SK-N-SH (cell line): ENCODE results near the gene ZMYND15. TPM values are rescaled to one million over a fixed set of nuclear protein-coding genes. Genes with fewer than 3 reads are reported as not detected.

Source experiments
- CTCF ChIA-PET: fragments of 300-600, 350-600 bp; formaldehyde crosslinking; extraction: SDS; loops from one replicate; lab custom pipeline; 2021; lab: Yijun Ruan, JAX
- POLR2A ChIA-PET: fragments of 350-600 bp; sonication (Branson Sonifier 250); formaldehyde crosslinking; extraction: SDS; loops from one replicate; lab custom pipeline; 2020; ENCODE audit warnings: antibody characterized with exemption, inconsistent platforms; lab: Yijun Ruan, JAX
- DNase-seq: peaks from one replicate; pipeline ENCODE4 v3.0.0; 2012
- H2AFZ ChIP-seq: fragments of 200-600 bp; sonication (generic); 2 replicates; pipeline ENCODE4 v1.8.1; 2016; ENCODE audit warnings: antibody characterized with exemption, mild to moderate bottlenecking, low read depth
- H3F3A ChIP-seq: fragments of 200-600 bp; sonication (generic); replicated peaks from 2 replicates; pipeline ENCODE3; 2016; ENCODE audit warnings: antibody characterized with exemption, mild to moderate bottlenecking; ENCODE audit not compliant: insufficient read depth
- H3K27ac ChIP-seq, 2 experiments: fragments of 200-500 bp in 1 of 2; fragments of 200-600 bp in 1 of 2; sonication (Bioruptor generic) in 1 of 2; sonication (generic), shearing (Covaris generic) in 1 of 2; 2 replicates each; pipeline versions ENCODE4 v1.5.1 to v1.6.1; 2014 to 2016; ENCODE audit warnings: low read depth in 2 of 2, inconsistent platforms in 1 of 2, low read length in 1 of 2, mild to moderate bottlenecking in 1 of 2, mixed read lengths in 1 of 2
- H3K27me3 ChIP-seq: fragments of 200-600 bp; sonication (generic), shearing (Covaris generic); 2 replicates; pipeline ENCODE4 v1.6.1; 2016; ENCODE audit warnings: mixed run types; ENCODE audit not compliant: insufficient read depth
- H3K36me3 ChIP-seq, 2 experiments: fragments of 200-500 bp in 1 of 2; fragments of 200-600 bp in 1 of 2; sonication (Bioruptor generic) in 1 of 2; sonication (generic) in 1 of 2; replicated peaks in 1 of 2; 2 replicates each; pipeline versions ENCODE3 to v1.5.1; 2014 to 2016; ENCODE audit warnings: low read length in 1 of 2, mild to moderate bottlenecking in 1 of 2; ENCODE audit not compliant: insufficient read depth in 2 of 2, control insufficient read depth in 1 of 2
- H3K4me1 ChIP-seq, 2 experiments: fragments of 200-500 bp in 1 of 2; fragments of 200-600 bp in 1 of 2; sonication (Bioruptor generic) in 1 of 2; sonication (generic), shearing (Covaris generic) in 1 of 2; 2 replicates each; pipeline versions ENCODE4 v1.5.1 to v1.6.1; 2014 to 2016; ENCODE audit warnings: low read depth in 1 of 2, low read length in 1 of 2, mixed run types in 1 of 2; ENCODE audit not compliant: insufficient read depth in 2 of 2, control insufficient read depth in 1 of 2
- H3K4me2 ChIP-seq: fragments of 200-600 bp; sonication (generic), shearing (Covaris generic); 2 replicates; pipeline ENCODE4 v1.6.1; 2017; ENCODE audit warnings: mixed run types
- H3K4me3 ChIP-seq, 2 experiments: fragments of 200-500 bp in 1 of 2; fragments of 200-600 bp in 1 of 2; sonication (Bioruptor generic) in 1 of 2; sonication (generic), shearing (Covaris generic) in 1 of 2; 2 replicates each; pipeline versions ENCODE4 v1.5.1 to v1.8.1; 2014 to 2016; ENCODE audit warnings: low read depth in 2 of 2, inconsistent platforms in 1 of 2, low read length in 1 of 2, mild to moderate bottlenecking in 1 of 2, mixed read lengths in 1 of 2, moderate library complexity in 1 of 2
- H3K79me2 ChIP-seq: fragments of 200-600 bp; sonication (generic); 2 replicates; pipeline ENCODE4 v1.8.1; 2017; ENCODE audit warnings: mild to moderate bottlenecking; ENCODE audit not compliant: insufficient read depth
- H3K9ac ChIP-seq: fragments of 200-600 bp; sonication (generic); 2 replicates; pipeline ENCODE4 v1.6.1; 2017; ENCODE audit warnings: mixed run types
- H3K9me2 ChIP-seq: fragments of 200-600 bp; sonication (generic); 2 replicates; pipeline ENCODE4 v1.6.1; 2017; ENCODE audit warnings: mixed run types
- H3K9me3 ChIP-seq: fragments of 200-600 bp; sonication (generic); 2 replicates; pipeline ENCODE4 v1.6.1; 2017; ENCODE audit warnings: mixed run types, mild to moderate bottlenecking, moderate library complexity
- H4K20me1 ChIP-seq: fragments of 200-600 bp; sonication (generic); 2 replicates; pipeline ENCODE4 v1.6.1; 2017; ENCODE audit warnings: mild to moderate bottlenecking, mixed run types; ENCODE audit not compliant: insufficient read depth
- CHD2 ChIP-seq: fragments of 150-350 bp; IDR thresholded peaks from 2 replicates; pipeline ENCODE4 v1.6.1; 2018; ENCODE audit warnings: low read length; ENCODE audit not compliant: partially characterized antibody
- ELF1 ChIP-seq: IDR thresholded peaks from 2 replicates; pipeline ENCODE4 v1.4.0; 2012
- EP300 ChIP-seq, 2 experiments: IDR thresholded peaks; 2 replicates each; pipeline versions ENCODE4 v1.4.0 to v1.6.1; 2012; ENCODE audit warnings: borderline replicate concordance in 1 of 2, low read depth in 1 of 2, low read length in 1 of 2
- FOSL2 ChIP-seq: IDR thresholded peaks from 2 replicates; pipeline ENCODE4 v1.4.0; 2012; ENCODE audit warnings: low read depth, mild to moderate bottlenecking, moderate library complexity, borderline replicate concordance
- JUND ChIP-seq: IDR thresholded peaks from 2 replicates; pipeline ENCODE4 v1.4.0; 2012
- MEF2A ChIP-seq: IDR thresholded peaks from 2 replicates; pipeline ENCODE4 v1.4.0; 2012; ENCODE audit warnings: low read depth, borderline replicate concordance
- NRF1 ChIP-seq: IDR thresholded peaks from 2 replicates; pipeline ENCODE4 v1.6.1; 2012; ENCODE audit warnings: low read depth, mild to moderate bottlenecking, low read length
- RFX5 ChIP-seq: IDR thresholded peaks from 2 replicates; pipeline ENCODE4 v1.6.1; 2012; ENCODE audit warnings: mild to moderate bottlenecking, improper control_type of control experiment, low read length
- SMC3 ChIP-seq: IDR thresholded peaks from 2 replicates; pipeline ENCODE4 v1.6.1; 2012; ENCODE audit warnings: low read depth, low read length, improper control_type of control experiment
- TCF12 ChIP-seq: IDR thresholded peaks from 2 replicates; pipeline ENCODE4 v1.4.0; 2012
- TEAD4 ChIP-seq: IDR thresholded peaks from 2 replicates; pipeline ENCODE4 v1.4.0; 2012; ENCODE audit warnings: mild to moderate bottlenecking, borderline replicate concordance; ENCODE audit not compliant: insufficient read depth
- USF1 ChIP-seq: IDR thresholded peaks from 2 replicates; pipeline ENCODE4 v1.4.0; 2012; ENCODE audit warnings: low read depth, borderline replicate concordance
- YY1 ChIP-seq: IDR thresholded peaks from 2 replicates; pipeline ENCODE4 v1.4.0; 2012; ENCODE audit warnings: low read depth, mild to moderate bottlenecking
- WGBS: methylation state at CpG from one replicate; pipeline ENCODE4 v1.1.6; 2017; ENCODE audit warnings: low lambda C conversion rate; 5-methylcytosine and 5-hydroxymethylcytosine counted together
- polyA plus RNA-seq, 3 experiments: library from polyadenylated mRNA; depleted of rRNA; stranded (reverse); fragments of >200 nt; gene quantifications; 2 replicates each; pipeline ENCODE4 v1.2.3, GENCODE V29; 2012
- TF ChIP-seq, protein P1 (sequence below): IDR thresholded peaks from 2 replicates; pipeline ENCODE4 v1.6.1; 2012; ENCODE audit warnings: mild to moderate bottlenecking, low read depth, low read length, moderate library complexity
- TF ChIP-seq, protein P2 (sequence below): fragments of 150-350 bp; IDR thresholded peaks from 2 replicates; pipeline ENCODE4 v1.6.1; 2017; ENCODE audit warnings: antibody characterized with exemption, low read length, low read depth, borderline replicate concordance
- TF ChIP-seq, protein P3 (sequence below): IDR thresholded peaks from 2 replicates; pipeline ENCODE4 v1.4.0; 2012; ENCODE audit warnings: low read depth, borderline replicate concordance

The ZMYND15 gene
- polyA plus RNA-seq, 1 of the 3 experiments (the other 2 are of a cell fraction), result 0.08 TPM

DNA sequence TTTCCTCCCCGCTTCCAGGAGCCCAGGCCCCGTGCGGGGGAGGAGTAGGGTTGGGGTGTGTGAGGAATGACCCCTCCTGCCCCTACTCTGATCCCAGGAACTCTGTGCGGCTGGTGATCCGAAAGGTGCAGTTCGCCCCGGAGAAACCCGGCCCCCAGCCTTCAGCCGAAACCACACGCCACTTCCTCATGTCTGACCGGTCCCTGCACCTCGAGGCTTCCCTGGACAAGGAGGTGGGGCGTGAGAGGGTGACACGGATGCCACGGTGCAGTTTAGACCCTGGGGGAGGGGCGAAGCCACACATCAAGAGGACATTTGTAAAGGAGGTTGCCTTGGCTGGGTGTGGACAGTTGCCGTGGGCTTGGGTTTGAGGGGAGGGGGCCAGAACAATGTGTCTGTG lies 21.8 kb upstream of the ZMYND15 start:
- POLR2A ChIA-PET, result no interaction called here
- Histone ChIP-seq H3K9ac (no peak overlapping the region), H4K20me1 (no peaks in the 10 kb centered on the region), H3K4me1 (no peaks in the 10 kb centered on the region), H3K27me3 (no peaks in the 10 kb centered on the region), H3K4me2 (no peak overlapping the region), H2AFZ (no peak overlapping the region), H3F3A (peaks cover 5% of the 10 kb centered on the region), H3K79me2 (no peaks in the 10 kb centered on the region), H3K36me3 (peaks cover 0 to 4% of the 10 kb centered on the region in 2 experiments), H3K9me3 (no peaks in the 10 kb centered on the region), H3K9me2 (no peaks in the 10 kb centered on the region), H3K27ac (no peak overlapping the region)
- DNase-seq, result no peak
- CTCF ChIA-PET, result no interaction called here
- WGBS, result 95% methylated on average over 17 of the region's 17 CpGs
- no peak for TF ChIP-seq TCF12
- TF ChIP-seq TEAD4, result no peak
- TF ChIP-seq, protein P1, sequence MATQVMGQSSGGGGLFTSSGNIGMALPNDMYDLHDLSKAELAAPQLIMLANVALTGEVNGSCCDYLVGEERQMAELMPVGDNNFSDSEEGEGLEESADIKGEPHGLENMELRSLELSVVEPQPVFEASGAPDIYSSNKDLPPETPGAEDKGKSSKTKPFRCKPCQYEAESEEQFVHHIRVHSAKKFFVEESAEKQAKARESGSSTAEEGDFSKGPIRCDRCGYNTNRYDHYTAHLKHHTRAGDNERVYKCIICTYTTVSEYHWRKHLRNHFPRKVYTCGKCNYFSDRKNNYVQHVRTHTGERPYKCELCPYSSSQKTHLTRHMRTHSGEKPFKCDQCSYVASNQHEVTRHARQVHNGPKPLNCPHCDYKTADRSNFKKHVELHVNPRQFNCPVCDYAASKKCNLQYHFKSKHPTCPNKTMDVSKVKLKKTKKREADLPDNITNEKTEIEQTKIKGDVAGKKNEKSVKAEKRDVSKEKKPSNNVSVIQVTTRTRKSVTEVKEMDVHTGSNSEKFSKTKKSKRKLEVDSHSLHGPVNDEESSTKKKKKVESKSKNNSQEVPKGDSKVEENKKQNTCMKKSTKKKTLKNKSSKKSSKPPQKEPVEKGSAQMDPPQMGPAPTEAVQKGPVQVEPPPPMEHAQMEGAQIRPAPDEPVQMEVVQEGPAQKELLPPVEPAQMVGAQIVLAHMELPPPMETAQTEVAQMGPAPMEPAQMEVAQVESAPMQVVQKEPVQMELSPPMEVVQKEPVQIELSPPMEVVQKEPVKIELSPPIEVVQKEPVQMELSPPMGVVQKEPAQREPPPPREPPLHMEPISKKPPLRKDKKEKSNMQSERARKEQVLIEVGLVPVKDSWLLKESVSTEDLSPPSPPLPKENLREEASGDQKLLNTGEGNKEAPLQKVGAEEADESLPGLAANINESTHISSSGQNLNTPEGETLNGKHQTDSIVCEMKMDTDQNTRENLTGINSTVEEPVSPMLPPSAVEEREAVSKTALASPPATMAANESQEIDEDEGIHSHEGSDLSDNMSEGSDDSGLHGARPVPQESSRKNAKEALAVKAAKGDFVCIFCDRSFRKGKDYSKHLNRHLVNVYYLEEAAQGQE, result no peak
- TF ChIP-seq YY1, result no peak
- no peak for TF ChIP-seq RFX5
- TF ChIP-seq EP300 (IDR thresholded peaks at IDR 0.05; ENCODE audit: borderline replicate concordance in 1 of 2, low read depth in 1 of 2, low read length in 1 of 2), result no peak
- TF ChIP-seq USF1, result no peak
- TF ChIP-seq NRF1, result no peak
- TF ChIP-seq JUND, result no peak
- TF ChIP-seq, protein P2, sequence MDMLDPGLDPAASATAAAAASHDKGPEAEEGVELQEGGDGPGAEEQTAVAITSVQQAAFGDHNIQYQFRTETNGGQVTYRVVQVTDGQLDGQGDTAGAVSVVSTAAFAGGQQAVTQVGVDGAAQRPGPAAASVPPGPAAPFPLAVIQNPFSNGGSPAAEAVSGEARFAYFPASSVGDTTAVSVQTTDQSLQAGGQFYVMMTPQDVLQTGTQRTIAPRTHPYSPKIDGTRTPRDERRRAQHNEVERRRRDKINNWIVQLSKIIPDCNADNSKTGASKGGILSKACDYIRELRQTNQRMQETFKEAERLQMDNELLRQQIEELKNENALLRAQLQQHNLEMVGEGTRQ, result no peak
- TF ChIP-seq MEF2A, result no peak
- no peak for TF ChIP-seq FOSL2
- no peak for TF ChIP-seq ELF1
- TF ChIP-seq SMC3, result no peak
- no peak for TF ChIP-seq CHD2
- TF ChIP-seq, protein P3, sequence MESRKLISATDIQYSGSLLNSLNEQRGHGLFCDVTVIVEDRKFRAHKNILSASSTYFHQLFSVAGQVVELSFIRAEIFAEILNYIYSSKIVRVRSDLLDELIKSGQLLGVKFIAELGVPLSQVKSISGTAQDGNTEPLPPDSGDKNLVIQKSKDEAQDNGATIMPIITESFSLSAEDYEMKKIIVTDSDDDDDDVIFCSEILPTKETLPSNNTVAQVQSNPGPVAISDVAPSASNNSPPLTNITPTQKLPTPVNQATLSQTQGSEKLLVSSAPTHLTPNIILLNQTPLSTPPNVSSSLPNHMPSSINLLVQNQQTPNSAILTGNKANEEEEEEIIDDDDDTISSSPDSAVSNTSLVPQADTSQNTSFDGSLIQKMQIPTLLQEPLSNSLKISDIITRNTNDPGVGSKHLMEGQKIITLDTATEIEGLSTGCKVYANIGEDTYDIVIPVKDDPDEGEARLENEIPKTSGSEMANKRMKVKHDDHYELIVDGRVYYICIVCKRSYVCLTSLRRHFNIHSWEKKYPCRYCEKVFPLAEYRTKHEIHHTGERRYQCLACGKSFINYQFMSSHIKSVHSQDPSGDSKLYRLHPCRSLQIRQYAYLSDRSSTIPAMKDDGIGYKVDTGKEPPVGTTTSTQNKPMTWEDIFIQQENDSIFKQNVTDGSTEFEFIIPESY, result no peak
- TF ChIP-seq, all 33 proteins: peak for 0
- no peak overlapping the region for H3K4me3 ChIP-seq
